SK-N-SH (cell line): ENCODE results near the gene ARHGAP45. TPM values are rescaled to one million over a fixed set of nuclear protein-coding genes. Genes with fewer than 3 reads are reported as not detected.

Experiments used
- CTCF ChIA-PET: fragments of 300-600, 350-600 bp; formaldehyde crosslinking; extraction: SDS; loops from one replicate; lab custom pipeline; 2021; lab: Yijun Ruan, JAX
- POLR2A ChIA-PET: fragments of 350-600 bp; sonication (Branson Sonifier 250); formaldehyde crosslinking; extraction: SDS; loops from one replicate; lab custom pipeline; 2020; ENCODE audit warnings: antibody characterized with exemption, inconsistent platforms; lab: Yijun Ruan, JAX
- DNase-seq: peaks from one replicate; pipeline ENCODE4 v3.0.0; 2012
- H2AFZ ChIP-seq: fragments of 200-600 bp; sonication (generic); 2 replicates; pipeline ENCODE4 v1.8.1; 2016; ENCODE audit warnings: antibody characterized with exemption, mild to moderate bottlenecking, low read depth
- H3F3A ChIP-seq: fragments of 200-600 bp; sonication (generic); replicated peaks from 2 replicates; pipeline ENCODE3; 2016; ENCODE audit warnings: antibody characterized with exemption, mild to moderate bottlenecking; ENCODE audit not compliant: insufficient read depth
- H3K27ac ChIP-seq, 2 experiments: fragments of 200-500 bp in 1 of 2; fragments of 200-600 bp in 1 of 2; sonication (Bioruptor generic) in 1 of 2; sonication (generic), shearing (Covaris generic) in 1 of 2; 2 replicates each; pipeline versions ENCODE4 v1.5.1 to v1.6.1; 2014 to 2016; ENCODE audit warnings: low read depth in 2 of 2, inconsistent platforms in 1 of 2, low read length in 1 of 2, mild to moderate bottlenecking in 1 of 2, mixed read lengths in 1 of 2
- H3K27me3 ChIP-seq: fragments of 200-600 bp; sonication (generic), shearing (Covaris generic); 2 replicates; pipeline ENCODE4 v1.6.1; 2016; ENCODE audit warnings: mixed run types; ENCODE audit not compliant: insufficient read depth
- H3K36me3 ChIP-seq, 2 experiments: fragments of 200-500 bp in 1 of 2; fragments of 200-600 bp in 1 of 2; sonication (Bioruptor generic) in 1 of 2; sonication (generic) in 1 of 2; replicated peaks in 1 of 2; 2 replicates each; pipeline versions ENCODE3 to v1.5.1; 2014 to 2016; ENCODE audit warnings: low read length in 1 of 2, mild to moderate bottlenecking in 1 of 2; ENCODE audit not compliant: insufficient read depth in 2 of 2, control insufficient read depth in 1 of 2
- H3K4me1 ChIP-seq, 2 experiments: fragments of 200-500 bp in 1 of 2; fragments of 200-600 bp in 1 of 2; sonication (Bioruptor generic) in 1 of 2; sonication (generic), shearing (Covaris generic) in 1 of 2; 2 replicates each; pipeline versions ENCODE4 v1.5.1 to v1.6.1; 2014 to 2016; ENCODE audit warnings: low read depth in 1 of 2, low read length in 1 of 2, mixed run types in 1 of 2; ENCODE audit not compliant: insufficient read depth in 2 of 2, control insufficient read depth in 1 of 2
- H3K4me2 ChIP-seq: fragments of 200-600 bp; sonication (generic), shearing (Covaris generic); 2 replicates; pipeline ENCODE4 v1.6.1; 2017; ENCODE audit warnings: mixed run types
- H3K4me3 ChIP-seq, 2 experiments: fragments of 200-500 bp in 1 of 2; fragments of 200-600 bp in 1 of 2; sonication (Bioruptor generic) in 1 of 2; sonication (generic), shearing (Covaris generic) in 1 of 2; 2 replicates each; pipeline versions ENCODE4 v1.5.1 to v1.8.1; 2014 to 2016; ENCODE audit warnings: low read depth in 2 of 2, inconsistent platforms in 1 of 2, low read length in 1 of 2, mild to moderate bottlenecking in 1 of 2, mixed read lengths in 1 of 2, moderate library complexity in 1 of 2
- H3K79me2 ChIP-seq: fragments of 200-600 bp; sonication (generic); 2 replicates; pipeline ENCODE4 v1.8.1; 2017; ENCODE audit warnings: mild to moderate bottlenecking; ENCODE audit not compliant: insufficient read depth
- H3K9ac ChIP-seq: fragments of 200-600 bp; sonication (generic); 2 replicates; pipeline ENCODE4 v1.6.1; 2017; ENCODE audit warnings: mixed run types
- H3K9me2 ChIP-seq: fragments of 200-600 bp; sonication (generic); 2 replicates; pipeline ENCODE4 v1.6.1; 2017; ENCODE audit warnings: mixed run types
- H3K9me3 ChIP-seq: fragments of 200-600 bp; sonication (generic); 2 replicates; pipeline ENCODE4 v1.6.1; 2017; ENCODE audit warnings: mixed run types, mild to moderate bottlenecking, moderate library complexity
- H4K20me1 ChIP-seq: fragments of 200-600 bp; sonication (generic); 2 replicates; pipeline ENCODE4 v1.6.1; 2017; ENCODE audit warnings: mild to moderate bottlenecking, mixed run types; ENCODE audit not compliant: insufficient read depth
- CHD2 ChIP-seq: fragments of 150-350 bp; IDR thresholded peaks from 2 replicates; pipeline ENCODE4 v1.6.1; 2018; ENCODE audit warnings: low read length; ENCODE audit not compliant: partially characterized antibody
- ELF1 ChIP-seq: IDR thresholded peaks from 2 replicates; pipeline ENCODE4 v1.4.0; 2012
- GABPA ChIP-seq: IDR thresholded peaks from 2 replicates; pipeline ENCODE4 v1.4.0; 2012; ENCODE audit warnings: low read depth, mild to moderate bottlenecking
- GATA2 ChIP-seq: sonication (generic); formaldehyde crosslinking; IDR thresholded peaks from 2 replicates; pipeline ENCODE4 v1.5.0; 2020; ENCODE audit warnings: mild to moderate bottlenecking, missing genetic modification reagents
- MEF2A ChIP-seq: IDR thresholded peaks from 2 replicates; pipeline ENCODE4 v1.4.0; 2012; ENCODE audit warnings: low read depth, borderline replicate concordance
- SMC3 ChIP-seq: IDR thresholded peaks from 2 replicates; pipeline ENCODE4 v1.6.1; 2012; ENCODE audit warnings: low read depth, low read length, improper control_type of control experiment
- TAF1 ChIP-seq: IDR thresholded peaks from 2 replicates; pipeline ENCODE4 v1.6.1; 2012; ENCODE audit warnings: low read depth, mild to moderate bottlenecking, low read length, moderate library complexity, borderline replicate concordance
- WGBS: methylation state at CpG from one replicate; pipeline ENCODE4 v1.1.6; 2017; ENCODE audit warnings: low lambda C conversion rate; 5-methylcytosine and 5-hydroxymethylcytosine counted together
- polyA plus RNA-seq, 3 experiments: library from polyadenylated mRNA; depleted of rRNA; stranded (reverse); fragments of >200 nt; gene quantifications; 2 replicates each; pipeline ENCODE4 v1.2.3, GENCODE V29; 2012
- TF ChIP-seq, protein P1 (sequence below): IDR thresholded peaks from 2 replicates; pipeline ENCODE4; 2012
- TF ChIP-seq, protein P2 (sequence below): IDR thresholded peaks from 2 replicates; pipeline ENCODE4 v1.4.0; 2012; ENCODE audit warnings: low read depth, borderline replicate concordance

The ARHGAP45 gene
- polyA plus RNA-seq, 1 of the 3 experiments (the other 2 are of a cell fraction), result 4.2 TPM

- TF ChIP-seq MEF2A, result no peak
- TF ChIP-seq, protein P1, sequence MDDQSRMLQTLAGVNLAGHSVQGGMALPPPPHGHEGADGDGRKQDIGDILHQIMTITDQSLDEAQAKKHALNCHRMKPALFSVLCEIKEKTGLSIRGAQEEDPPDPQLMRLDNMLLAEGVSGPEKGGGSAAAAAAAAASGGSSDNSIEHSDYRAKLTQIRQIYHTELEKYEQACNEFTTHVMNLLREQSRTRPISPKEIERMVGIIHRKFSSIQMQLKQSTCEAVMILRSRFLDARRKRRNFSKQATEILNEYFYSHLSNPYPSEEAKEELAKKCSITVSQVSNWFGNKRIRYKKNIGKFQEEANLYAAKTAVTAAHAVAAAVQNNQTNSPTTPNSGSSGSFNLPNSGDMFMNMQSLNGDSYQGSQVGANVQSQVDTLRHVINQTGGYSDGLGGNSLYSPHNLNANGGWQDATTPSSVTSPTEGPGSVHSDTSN, result no peak
Measured at GRCh38 chr19:1087813-1088415, 20.9 kb downstream of the ARHGAP45 start (continued).

DNA sequence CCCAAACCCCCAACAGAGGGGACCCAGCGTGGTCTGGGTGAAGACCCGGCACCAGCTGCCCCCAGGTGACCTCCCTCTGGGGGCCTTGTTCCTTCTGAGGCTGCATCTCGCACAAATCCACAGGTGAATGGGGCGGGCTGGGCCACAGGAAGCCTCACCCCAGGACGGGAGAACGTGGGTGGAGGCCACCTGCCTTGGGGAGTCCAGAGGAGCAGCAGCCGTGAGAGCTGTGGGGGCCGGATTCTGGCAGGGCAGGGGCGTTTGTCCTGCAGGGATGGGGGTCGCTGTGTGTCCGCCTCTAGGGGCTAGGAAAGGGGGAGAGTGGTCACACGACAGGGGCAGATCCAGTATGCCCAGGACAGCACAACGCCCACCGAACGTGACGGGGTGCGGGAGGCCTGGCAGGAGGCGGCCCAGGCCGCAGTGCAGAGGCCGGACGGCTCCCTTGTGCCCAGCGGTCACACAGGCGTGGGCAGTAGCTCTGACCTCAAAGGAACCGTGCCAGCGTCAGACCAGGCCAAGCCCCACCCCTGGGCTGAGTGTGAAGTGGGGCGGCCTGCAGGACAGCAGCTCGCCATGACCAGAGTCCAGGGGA, 21.5 kb downstream of the ARHGAP45 start:
- 98% methylated on average over 20 of the region's 27 CpGs for WGBS
- Histone ChIP-seq H3K4me2 (no peak overlapping the region), H3K27me3 (no peaks in the 10 kb centered on the region), H3K9ac (no peak overlapping the region), H3K9me3 (no peaks in the 10 kb centered on the region), H3K79me2 (peaks cover 10% of the 10 kb centered on the region), H3K4me3 (no peak overlapping the region), H2AFZ (no peak overlapping the region), H3K4me1 (peaks cover under 1 to 1% of the 10 kb centered on the region in 2 experiments; a peak in 1 of 4 replicates), H3F3A (peaks cover 13% of the 10 kb centered on the region), H3K9me2 (no peaks in the 10 kb centered on the region), H3K36me3 (peaks cover 0 to 26% of the 10 kb centered on the region in 2 experiments), H4K20me1 (peaks cover 6% of the 10 kb centered on the region; the same call in 1 of the 2 replicates), H3K27ac (no peak overlapping the region)
- DNase-seq, result no peak
- TF ChIP-seq GATA2 (CRISPR knock-in tag) (no peak), GABPA (no peak), SMC3 (no peak), TAF1 (no peak), CHD2 (no peak), ELF1 (no peak), MEF2A (no peak)
- TF ChIP-seq, protein P1, result no peak
- TF ChIP-seq, protein P2, sequence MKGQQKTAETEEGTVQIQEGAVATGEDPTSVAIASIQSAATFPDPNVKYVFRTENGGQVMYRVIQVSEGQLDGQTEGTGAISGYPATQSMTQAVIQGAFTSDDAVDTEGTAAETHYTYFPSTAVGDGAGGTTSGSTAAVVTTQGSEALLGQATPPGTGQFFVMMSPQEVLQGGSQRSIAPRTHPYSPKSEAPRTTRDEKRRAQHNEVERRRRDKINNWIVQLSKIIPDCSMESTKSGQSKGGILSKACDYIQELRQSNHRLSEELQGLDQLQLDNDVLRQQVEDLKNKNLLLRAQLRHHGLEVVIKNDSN, result no peak
- CTCF ChIA-PET, result interaction anchor here (0.8 to 4.1 kb wide), 3 partner anchors 8 to 156 kb away, joined by 3 to 16 read pairs (median 3); no protein-coding TSS in a partner anchor
- POLR2A ChIA-PET, result no interaction called here
